Sigmoid colon (tissue), 7 donors: ENCODE data around the gene DOCK11. TPM values are rescaled to one million over a fixed set of nuclear protein-coding genes. Genes with fewer than 3 reads are reported as not detected.

Source experiments
- DNase-seq: peaks from one replicate; pipeline ENCODE4 v3.0.0-alpha.2; 2019
- H3K27ac ChIP-seq, 4 donors: fragments of 200-600 bp; sonication (generic); one replicate each; pipeline ENCODE4 v1.5.1; 2016 to 2019; ENCODE audit warnings: mild to moderate bottlenecking in 1 of 4
- H3K27me3 ChIP-seq, 3 donors: fragments of 200-600 bp; sonication (generic); one replicate each; pipeline ENCODE4 v1.5.1; 2019; ENCODE audit warnings: mild to moderate bottlenecking in 1 of 3
- H3K36me3 ChIP-seq, 4 donors: fragments of 200-600 bp; sonication (generic); one replicate each; pipeline ENCODE4 v1.5.1; 2016 to 2019
- H3K4me1 ChIP-seq, 4 donors: fragments of 200-600 bp; sonication (generic); one replicate each; pipeline ENCODE4 v1.5.1; 2017 to 2019
- H3K4me3 ChIP-seq, 4 donors: fragments of 200-600 bp; sonication (generic); one replicate each; pipeline ENCODE4 v1.5.1; 2017 to 2019; ENCODE audit warnings: mild to moderate bottlenecking in 2 of 4, moderate library complexity in 1 of 4
- H3K9me3 ChIP-seq, 4 donors: fragments of 200-600 bp in 3 of 4; sonication (generic) in 3 of 4; one replicate each; pipeline versions ENCODE4 v1.5.1 to v1.6.1; 2013 to 2019
- CTCF ChIP-seq, 4 experiments: fragments of 450-650 bp in 3 of 4; fragments of 200-600 bp in 1 of 4; IDR thresholded peaks; one replicate each; pipeline ENCODE4 v1.5.1; 2016 to 2019; ENCODE audit warnings: antibody characterized with exemption in 4 of 4, mild to moderate bottlenecking in 3 of 4, moderate library complexity in 2 of 4
- EP300 ChIP-seq, 4 donors: sonication (generic); formaldehyde crosslinking; IDR thresholded peaks; one replicate each; pipeline ENCODE4 v1.6.1; 2017; ENCODE audit warnings: antibody characterized with exemption in 4 of 4
- POLR2A ChIP-seq, 2 donors: fragments of 450-650 bp; IDR thresholded peaks; one replicate each; pipeline ENCODE4 v1.6.1; 2016; ENCODE audit warnings: antibody characterized with exemption in 2 of 2, mild to moderate bottlenecking in 2 of 2, moderate library complexity in 2 of 2
- POLR2AphosphoS5 ChIP-seq, 4 donors: sonication (generic); formaldehyde crosslinking; IDR thresholded peaks; one replicate each; pipeline ENCODE4 v1.6.1; 2017; ENCODE audit warnings: antibody characterized with exemption in 4 of 4
- WGBS, 2 donors: extraction: QIAGEN DNeasy Blood & Tissue Kit; methylation state at CpG; one replicate each; pipeline ENCODE4 v1.1.7; 2013; 5-methylcytosine and 5-hydroxymethylcytosine counted together
- intact Hi-C: fragments of 100-400 bp; cut with DNase I; formaldehyde crosslinking; loops from one replicate; pipeline ENCODE4 v1.15.1; 2023
- polyA plus RNA-seq, 3 donors: library from polyadenylated mRNA; stranded (reverse); fragments of 200-250 nt; gene quantifications; one replicate each; pipeline ENCODE4 v1.2.3, GENCODE V29; 2013
- total RNA-seq, 4 donors: library from RNA; depleted of rRNA; stranded (reverse); fragments of >200 nt; gene quantifications; one replicate each; pipeline ENCODE4 v1.1.0, GENCODE V29; 2016
- donor health status: healthy with polysubstance abuse.
- donor health status: Bipolar disorder and iron deficiency.
- donor health status: healthy.

DOCK11 gene
- total and polyA plus RNA-seq, 7 donors = 3.2 to 54.6 (median 40.7) TPM

- H3K36me3 ChIP-seq = peaks cover 0 to 32% (median 4%) of the 10 kb centered on the region in 4 donors
Measured at GRCh38 chrX:118630848-118631247, 135.2 kb downstream of the DOCK11 start.

GRCh38 chrX:118631586-118631985 lies 136.0 kb downstream of the DOCK11 start:
- no peak for DNase-seq
- Histone ChIP-seq H3K9me3 (no peaks in the 10 kb centered on the region), H3K27ac (no peak overlapping the region), H3K36me3 (peaks cover 0 to 31% (median 4%) of the 10 kb centered on the region in 4 donors), H3K4me3 (no peak overlapping the region), H3K27me3 (no peaks in the 10 kb centered on the region), H3K4me1 (no peaks in the 10 kb centered on the region)
- TF ChIP-seq POLR2A (IDR thresholded peaks at IDR 0.05) = no peak
- no peak for TF ChIP-seq POLR2AphosphoS5 (IDR thresholded peaks at IDR 0.05)
- no peak for TF ChIP-seq CTCF (IDR thresholded peaks at IDR 0.05)
- no peak for TF ChIP-seq EP300 (IDR thresholded peaks at IDR 0.05)
- WGBS, 2 donors = 75 to 89% methylated on average over 1 of the region's 1 CpG
- intact Hi-C loops = no loop called here

More at GRCh38 chrX:118630848-118631247, 135.2 kb downstream of the DOCK11 start:
- intact Hi-C loops = no loop called here
- TF ChIP-seq POLR2AphosphoS5 (IDR thresholded peaks at IDR 0.05) = no peak
- TF ChIP-seq CTCF (IDR thresholded peaks at IDR 0.05) = no peak
- no peak for TF ChIP-seq EP300 (IDR thresholded peaks at IDR 0.05)
- no peak for TF ChIP-seq POLR2A (IDR thresholded peaks at IDR 0.05)
- Histone ChIP-seq H3K4me3 (no peak overlapping the region), H3K27me3 (no peaks in the 10 kb centered on the region), H3K27ac (no peak overlapping the region), H3K9me3 (no peaks in the 10 kb centered on the region), H3K4me1 (no peaks in the 10 kb centered on the region)
- no peak for DNase-seq
- WGBS, 2 donors = 76 to 91% methylated on average over 7 of the region's 7 CpGs

GRCh38 chrX:118632862-118633261 lies 137.2 kb downstream of the DOCK11 start:
- no peak for DNase-seq
- peaks cover 0 to 28% (median 4%) of the 10 kb centered on the region in 4 donors for H3K36me3 ChIP-seq
- no peaks in the 10 kb centered on the region for H3K9me3 ChIP-seq
- TF ChIP-seq CTCF (IDR thresholded peaks at IDR 0.05) = no peak
- no peak for TF ChIP-seq POLR2AphosphoS5 (IDR thresholded peaks at IDR 0.05)
- TF ChIP-seq POLR2A (IDR thresholded peaks at IDR 0.05) = no peak
- no peak for TF ChIP-seq EP300 (IDR thresholded peaks at IDR 0.05)
- 51 to 90% methylated on average over 4 of the region's 4 CpGs for WGBS, 2 donors
- intact Hi-C loops = no loop called here
- H3K4me3 ChIP-seq = no peak overlapping the region
- no peaks in the 10 kb centered on the region for H3K27me3 ChIP-seq
- H3K4me1 ChIP-seq = no peaks in the 10 kb centered on the region
- H3K27ac ChIP-seq = no peak overlapping the region

GRCh38 chrX:118633530-118633929 lies 137.9 kb downstream of the DOCK11 start:
- WGBS, 2 donors = 83 to 91% methylated on average over 6 of the region's 6 CpGs
- H3K4me1 ChIP-seq = no peaks in the 10 kb centered on the region
- no peak overlapping the region for H3K27ac ChIP-seq
- no peaks in the 10 kb centered on the region for H3K27me3 ChIP-seq
- no peak for DNase-seq
- H3K36me3 ChIP-seq = peaks cover 0 to 22% (median 4%) of the 10 kb centered on the region in 4 donors
- no peak for TF ChIP-seq EP300 (IDR thresholded peaks at IDR 0.05)
- intact Hi-C loops = no loop called here
- H3K4me3 ChIP-seq = no peak overlapping the region
- no peaks in the 10 kb centered on the region for H3K9me3 ChIP-seq

- Histone ChIP-seq H3K4me1 (no peaks in the 10 kb centered on the region), H3K27me3 (no peaks in the 10 kb centered on the region), H3K27ac (no peak overlapping the region), H3K9me3 (no peaks in the 10 kb centered on the region), H3K36me3 (peaks cover 0 to 16% (median 3%) of the 10 kb centered on the region in 4 donors), H3K4me3 (no peak overlapping the region)
- intact Hi-C loops = no loop called here
- DNase-seq = no peak
- TF ChIP-seq CTCF (IDR thresholded peaks at IDR 0.05) = no peak
- TF ChIP-seq EP300 (IDR thresholded peaks at IDR 0.05) = no peak
- TF ChIP-seq POLR2AphosphoS5 (IDR thresholded peaks at IDR 0.05) = no peak
- TF ChIP-seq POLR2A (IDR thresholded peaks at IDR 0.05) = no peak
- 99% methylated on average over 18 of the region's 18 CpGs for WGBS, 2 donors
Measured at GRCh38 chrX:118634336-118634735, 138.7 kb downstream of the DOCK11 start.
